Coronary artery (tissue), 2 donors: ENCODE measurements around the gene PRPF40A.
"Not testable (repeated sequence)": the region's sequence is repeated elsewhere in the genome, so short reads cannot be mapped to it uniquely, and the experiment has no call there.

Source experiments
- DNase-seq: peaks from one replicate; pipeline ENCODE4 v3.0.0-alpha.2; 2017; ENCODE audit warnings: low spot score
- H3K27ac ChIP-seq, 2 donors: fragments of 200-600 bp; sonication (generic); one replicate each; pipeline ENCODE4 v1.5.1; 2016 to 2019
- H3K4me3 ChIP-seq: fragments of 200-600 bp; sonication (generic); 2 replicates; pipeline ENCODE4 v1.5.1; 2016; ENCODE audit warnings: mild to moderate bottlenecking, moderate library complexity
- CTCF ChIP-seq: fragments of 200-600 bp; sonication (generic); IDR thresholded peaks from one replicate; pipeline ENCODE4 v1.5.1; 2019; ENCODE audit warnings: antibody characterized with exemption

The PRPF40A gene

GRCh38 chr2:152717228-152718075, at the start of gene PRPF40A:
Gene PRPF40A (minus strand): TSS chr2:152717461. CDS start chr2:152717439, 22 bp downstream.
- Histone ChIP-seq H3K27ac (peak within 1 kb of the TSS; percentile 90 to 100), H3K4me3 (peak within 1 kb of the TSS; percentile 89)
- no peak for TF ChIP-seq CTCF
- peak; percentile 99 for DNase-seq

- DNase-seq, result no peak
- Histone ChIP-seq H3K27ac (no peak overlapping the region), H3K4me3 (no peak overlapping the region)
- TF ChIP-seq CTCF, result no peak
Observed at GRCh38 chr2:152766928-152767327, 49.7 kb upstream of the PRPF40A start.

GRCh38 chr2:152763651-152764050, 46.4 kb upstream of the PRPF40A start:
- no peak for DNase-seq

GRCh38 chr2:152763208-152763607, 45.9 kb upstream of the PRPF40A start:
- H3K27ac ChIP-seq, DNase-seq, H3K4me3 ChIP-seq: not testable (repeated sequence)

More at GRCh38 chr2:152763651-152764050, 46.4 kb upstream of the PRPF40A start:
- no peak for TF ChIP-seq CTCF
- no peak overlapping the region for H3K4me3 ChIP-seq
- no peak overlapping the region for H3K27ac ChIP-seq

- no peak for TF ChIP-seq CTCF
- no peak for DNase-seq
- Histone ChIP-seq H3K4me3 (no peak overlapping the region), H3K27ac (peak overlapping the region in 1 of 2 donors; percentile 7)
Observed at GRCh38 chr2:152762202-152762601, 44.9 kb upstream of the PRPF40A start.

GRCh38 chr2:152761214-152761613, 44.0 kb upstream of the PRPF40A start:
- no peak overlapping the region for H3K27ac ChIP-seq
- DNase-seq, result no peak
- no peak for TF ChIP-seq CTCF
- H3K4me3 ChIP-seq, result no peak overlapping the region

- Histone ChIP-seq H3K4me3 (no peak overlapping the region), H3K27ac (no peak overlapping the region)
- TF ChIP-seq CTCF, result no peak
- no peak for DNase-seq
Observed at GRCh38 chr2:152759290-152760072, 42.2 kb upstream of the PRPF40A start.
